ENCODE measurements around the gene SLC40A1.

DNA sequence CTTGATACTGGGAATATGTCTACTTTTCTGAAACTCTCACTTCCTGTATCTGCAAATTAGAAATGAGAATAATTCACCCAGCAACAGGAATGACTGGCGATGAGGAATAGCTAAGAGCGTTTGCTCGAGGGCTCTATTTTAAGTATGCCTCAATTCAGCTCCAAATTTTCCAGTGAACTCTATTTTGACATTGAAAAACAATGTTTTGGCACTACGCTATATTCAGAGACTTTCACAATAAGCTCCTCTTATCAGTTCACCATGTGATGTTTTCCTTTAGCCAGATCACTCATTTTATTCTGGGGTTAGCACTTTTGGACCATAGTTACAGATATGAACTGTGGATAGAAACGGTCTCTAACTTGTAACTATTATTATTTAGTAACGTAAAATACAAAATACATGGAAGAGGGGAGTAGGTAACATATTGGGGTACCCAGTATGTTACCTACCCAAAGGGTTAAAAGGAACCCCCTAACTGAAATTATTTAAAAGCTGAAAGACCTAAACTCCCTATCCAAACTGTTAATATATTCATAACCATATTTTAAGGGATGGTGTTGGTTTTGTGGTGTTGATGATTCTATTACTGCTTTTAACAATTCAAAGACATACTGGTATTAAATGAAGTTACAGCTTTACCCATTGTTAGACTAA lies 28.1 kb downstream of the SLC40A1 start:
- TF ChIP-seq POLR2A (IDR thresholded peaks at IDR 0.05; ENCODE audit: low read depth, low read length), result no peak
- no peak for TF ChIP-seq POLR2AphosphoS5 (IDR thresholded peaks at IDR 0.05; ENCODE audit: low read depth, low read length)
